B cell (primary cell): Measurements from ENCODE around the gene PSAT1. TPM values are rescaled to one million over a fixed set of nuclear protein-coding genes. Genes with fewer than 3 reads are reported as not detected.
"Not testable (repeated sequence)": the region's sequence is repeated elsewhere in the genome, so short reads cannot be mapped to it uniquely, and the experiment has no call there.

ENCODE experiments used
- ATAC-seq: fragments of 200-7000 bp; cut with Tn5 transposase; one replicate; pipeline ENCODE4 v1.10.0; 2021; ENCODE audit warnings: low read depth, mild to moderate bottlenecking, moderate number of reproducible peaks, moderate library complexity
- CTCF ChIA-PET: fragments of 350-600 bp; sonication (Branson Sonifier 250); formaldehyde crosslinking; loops from one replicate; lab custom pipeline; 2021; ENCODE audit warnings: antibody characterized with exemption, inconsistent platforms; lab: Charles Lee
- POLR2A ChIA-PET: fragments of 350-600 bp; sonication (Branson Sonifier 250); formaldehyde crosslinking; loops from one replicate; lab custom pipeline; 2021; ENCODE audit warnings: antibody characterized with exemption; lab: Charles Lee
- DNase-seq: peaks from one replicate; pipeline ENCODE4 v3.0.0; 2013
- H2AFZ ChIP-seq: 2 replicates; pipeline ENCODE4 v1.6.1; 2012; ENCODE audit warnings: mild to moderate bottlenecking, low read depth, low read length; ENCODE audit not compliant: insufficient read depth, poor library complexity, severe bottlenecking
- H3K27ac ChIP-seq, 2 donors: 1 replicate in 1 of 2; 2 replicates in 1 of 2; pipeline ENCODE4 v1.5.1; 2012 to 2013; ENCODE audit warnings: low read length in 2 of 2, mild to moderate bottlenecking in 2 of 2, moderate library complexity in 1 of 2
- H3K27me3 ChIP-seq, 4 experiments: fragments of 200-600 bp in 1 of 4; sonication (generic) in 1 of 4; replicated peaks in 1 of 4; 1 replicate in 2 of 4; 2 replicates in 2 of 4; pipeline versions ENCODE4 v1.6.1 to v1.7.0; 2013 to 2016; ENCODE audit warnings: low read length in 3 of 4, mild to moderate bottlenecking in 2 of 4, mixed read lengths in 1 of 4, moderate library complexity in 1 of 4; ENCODE audit not compliant: insufficient read depth in 4 of 4, control insufficient read depth in 3 of 4; ENCODE audit errors: control extremely low read depth in 1 of 4
- H3K36me3 ChIP-seq, 2 experiments: replicated peaks in 1 of 2; 1 replicate in 1 of 2; 2 replicates in 1 of 2; pipeline versions ENCODE4 v1.6.1 to v1.7.1; 2013; ENCODE audit warnings: low read length in 1 of 2; ENCODE audit not compliant: insufficient read depth in 2 of 2, control insufficient read depth in 1 of 2; ENCODE audit errors: control extremely low read depth in 1 of 2, extremely low read depth in 1 of 2
- H3K4me1 ChIP-seq, 2 donors: fragments of 200-600 bp in 1 of 2; sonication (generic) in 1 of 2; 1 replicate in 1 of 2; 2 replicates in 1 of 2; pipeline versions ENCODE4 v1.5.1 to v1.6.1; 2013 to 2017; ENCODE audit warnings: low read length in 2 of 2; ENCODE audit not compliant: control insufficient read depth in 2 of 2, insufficient read depth in 2 of 2
- H3K4me2 ChIP-seq: replicated peaks from 2 replicates; pipeline ENCODE3; 2012; ENCODE audit warnings: mild to moderate bottlenecking, low read depth, low read length; ENCODE audit not compliant: poor library complexity, severe bottlenecking
- H3K4me3 ChIP-seq, 5 experiments: fragments of 200-600 bp in 1 of 5; sonication (generic) in 1 of 5; 1 replicate in 3 of 5; 2 replicates in 2 of 5; pipeline versions ENCODE4 v1.5.1 to v1.7.0; 2011 to 2016; ENCODE audit warnings: low read length in 4 of 5, mild to moderate bottlenecking in 4 of 5, low read depth in 2 of 5, control low read depth in 1 of 5, moderate library complexity in 1 of 5; ENCODE audit not compliant: insufficient read depth in 1 of 5; ENCODE audit errors: control extremely low read depth in 1 of 5, extremely low read depth in 1 of 5
- H3K79me2 ChIP-seq: fragments of 200-600 bp; sonication (generic); one replicate; pipeline ENCODE4 v1.6.0; 2016; ENCODE audit warnings: low read length; ENCODE audit not compliant: control insufficient read depth, insufficient read depth
- H3K9ac ChIP-seq: fragments of 200-600 bp; sonication (generic); 2 replicates; pipeline ENCODE4 v1.6.1; 2017; ENCODE audit warnings: mild to moderate bottlenecking, low read length, moderate library complexity
- H3K9me3 ChIP-seq, 3 donors: one replicate each; pipeline versions ENCODE4 v1.6.1 to v1.7.1; 2013; ENCODE audit warnings: low read length in 2 of 3; ENCODE audit not compliant: control insufficient read depth in 2 of 3, insufficient read depth in 1 of 3; ENCODE audit errors: control extremely low read depth in 1 of 3
- H4K20me1 ChIP-seq: 2 replicates; pipeline ENCODE4 v1.6.0; 2012; ENCODE audit warnings: mild to moderate bottlenecking, low read length; ENCODE audit not compliant: insufficient read depth, control insufficient read depth, poor library complexity, severe bottlenecking
- H3K27ac Mint-ChIP-seq: one replicate; pipeline ENCODE4 v1.8.0; 2021; ENCODE audit warnings: mixed read lengths
- H3K27me3 Mint-ChIP-seq: one replicate; pipeline ENCODE4 v1.8.0; 2021; ENCODE audit warnings: mixed read lengths
- H3K4me1 Mint-ChIP-seq: one replicate; pipeline ENCODE4 v1.8.0; 2021; ENCODE audit warnings: mixed read lengths
- H3K4me3 Mint-ChIP-seq: one replicate; pipeline ENCODE4 v1.8.0; 2021; ENCODE audit warnings: mixed read lengths
- H3K9me3 Mint-ChIP-seq: one replicate; pipeline ENCODE4 v1.8.0; 2022; ENCODE audit warnings: mixed read lengths; ENCODE audit not compliant: insufficient read depth
- CTCF ChIP-seq: fragments of 200-600 bp; IDR thresholded peaks from one replicate; pipeline ENCODE4 v1.8.0; 2022; ENCODE audit warnings: antibody characterized with exemption, mild to moderate bottlenecking
- EZH2 ChIP-seq: IDR thresholded peaks from 2 replicates; pipeline ENCODE4 v1.6.1; 2012; ENCODE audit warnings: borderline replicate concordance, low read depth, mild to moderate bottlenecking, moderate library complexity, low read length; ENCODE audit not compliant: insufficient read depth, poor library complexity, severe bottlenecking
- WGBS: methylation state at CpG from one replicate; pipeline ENCODE4 v1.1.5; 2013; ENCODE audit warnings: missing lambda C conversion rate; ENCODE audit not compliant: insufficient coverage; 5-methylcytosine and 5-hydroxymethylcytosine counted together
- intact Hi-C: fragments of 100-400 bp; cut with micrococcal nuclease; formaldehyde crosslinking; loops from one replicate; pipeline ENCODE4 v1.10.0; 2022
- polyA plus RNA-seq: library from polyadenylated mRNA; depleted of rRNA; stranded (reverse); fragments of >200 nt; gene quantifications from 2 replicates; pipeline ENCODE4 v1.2.3, GENCODE V29; 2012
- total RNA-seq, 2 donors: library from RNA; stranded (reverse); fragments of 120-200 nt in 1 of 2; gene quantifications; 1 replicate in 1 of 2; 2 replicates in 1 of 2; pipeline versions ENCODE4 v1.2.3 to v1.2.4, GENCODE V29; 2013 to 2022

The PSAT1 gene
- total and polyA plus RNA-seq, 2 donors (not counting 1 experiment from before 2014, with no cell fraction given) = 0.61 to 5.0 TPM

- no peak for ATAC-seq
- no peak overlapping the region for H3K4me3 ChIP-seq
- Mint-ChIP-seq H3K9me3 (no peaks in the 10 kb centered on the region), H3K4me3 (no peak overlapping the region), H3K27ac (no peak overlapping the region), H3K27me3 (no peaks in the 10 kb centered on the region), H3K4me1 (no peaks in the 10 kb centered on the region)
- no peaks in the 10 kb centered on the region for H3K79me2 ChIP-seq
- no peaks in the 10 kb centered on the region for H4K20me1 ChIP-seq
- H3K27ac ChIP-seq = no peak overlapping the region
- H3K4me1 ChIP-seq = no peaks in the 10 kb centered on the region
- ChIA-PET CTCF (interaction anchor here (0.6 to 0.9 kb wide), 2 partner anchors 23 to 693 kb away, joined by 4 to 5 read pairs; no protein-coding TSS in a partner anchor), POLR2A (no interaction called here)
- no peak for TF ChIP-seq CTCF
- TF ChIP-seq EZH2 = no peak
- no peak overlapping the region for H2AFZ ChIP-seq
- H3K27me3 ChIP-seq = no peaks in the 10 kb centered on the region
- peaks cover 0 to 2% (median 0%) of the 10 kb centered on the region in 3 donors for H3K9me3 ChIP-seq
- WGBS = no CpG with 5 or more reads among the region's 1 CpG
- DNase-seq = no peak
- no peak overlapping the region for H3K9ac ChIP-seq
- no peak overlapping the region for H3K4me2 ChIP-seq
- intact Hi-C loops = no loop called here
- no peaks in the 10 kb centered on the region for H3K36me3 ChIP-seq
Observed at GRCh38 chr9:78278801-78279200, 18.1 kb upstream of the PSAT1 start.

- no peak overlapping the region for H3K4me2 ChIP-seq
- ATAC-seq (no peak), DNase-seq (no peak)
- Mint-ChIP-seq H3K27me3 (peaks cover 3% of the 10 kb centered on the region), H3K27ac (no peak overlapping the region), H3K4me1 (no peaks in the 10 kb centered on the region), H3K9me3 (no peaks in the 10 kb centered on the region), H3K4me3 (no peak overlapping the region)
- peaks cover 0 to 7% (median 0%) of the 10 kb centered on the region in 3 donors for H3K9me3 ChIP-seq
- H4K20me1 ChIP-seq = no peaks in the 10 kb centered on the region
- no peaks in the 10 kb centered on the region for H3K4me1 ChIP-seq
- H3K27me3 ChIP-seq = no peaks in the 10 kb centered on the region
- no peaks in the 10 kb centered on the region for H3K36me3 ChIP-seq
- ChIA-PET CTCF (no interaction called here), POLR2A (no interaction called here)
- intact Hi-C loops = no loop called here
- no peak overlapping the region for H2AFZ ChIP-seq
- no peak overlapping the region for H3K9ac ChIP-seq
- H3K79me2 ChIP-seq = no peaks in the 10 kb centered on the region
- no peak overlapping the region for H3K4me3 ChIP-seq
- no peak for TF ChIP-seq CTCF
- TF ChIP-seq EZH2 = no peak
- WGBS = 17% methylated on average over 1 of the region's 3 CpGs
- H3K27ac ChIP-seq = no peak overlapping the region
Observed at GRCh38 chr9:78280982-78281668, 15.8 kb upstream of the PSAT1 start.

- POLR2A ChIA-PET, H3K4me3 ChIP-seq, H3K4me2 ChIP-seq, DNase-seq, CTCF ChIA-PET, H3K27me3 ChIP-seq, H3K4me1 ChIP-seq, intact Hi-C loops, H3K4me3 Mint-ChIP-seq, H3K9me3 Mint-ChIP-seq, H3K79me2 ChIP-seq, H4K20me1 ChIP-seq, H3K4me1 Mint-ChIP-seq, H3K27ac ChIP-seq, ATAC-seq, H3K9ac ChIP-seq, H3K27me3 Mint-ChIP-seq, H3K27ac Mint-ChIP-seq, H3K9me3 ChIP-seq, H2AFZ ChIP-seq, H3K36me3 ChIP-seq: not testable (repeated sequence)
- WGBS = 75% methylated on average over 1 of the region's 4 CpGs
Observed at GRCh38 chr9:78284181-78284580, 12.7 kb upstream of the PSAT1 start.
